ENCODE measurements around the gene DCLK1.

GRCh38 chr13:35881360-35881759, 249.8 kb downstream of the DCLK1 start:
- no peak for TF ChIP-seq POLR2A (IDR thresholded peaks at IDR 0.05)
- TF ChIP-seq CTCF (IDR thresholded peaks at IDR 0.05), result no peak

Data from body of pancreas (tissue), 4 donors.